ENCODE data around the gene HLA-DOB. TPM values are rescaled to one million over a fixed set of nuclear protein-coding genes. Genes with fewer than 3 reads are reported as not detected.
A peak's percentile ranks its signal among the peaks of the same experiment; 100 is the strongest.

The HLA-DOB gene
- total and polyA plus RNA-seq, 10 of the 15 experiments (the other 5 are each of a cell fraction or from before 2014, with no cell fraction given) = 27.4 to 79.1 (median 37.0) TPM

- TF ChIP-seq ZBTB4 (CRISPR knock-in tag; IDR thresholded peaks at IDR 0.05) = no peak
- TF ChIP-seq MEF2A (IDR thresholded peaks at IDR 0.05; ENCODE audit: insufficient read depth, low read depth, low read length) = 0 out of 2 replicates have a peak, but pooled peaks have one; percentile 30
- no peak for TF ChIP-seq PML (IDR thresholded peaks at IDR 0.05; ENCODE audit: low read length)
- TF ChIP-seq NFXL1 (IDR thresholded peaks at IDR 0.05; ENCODE audit: borderline replicate concordance) = no peak
- TF ChIP-seq RBBP5 (conservative IDR thresholded peaks at IDR 0.05) = 0 out of 2 replicates have a peak, but pooled peaks have one; percentile 29
- no peak for TF ChIP-seq TCF7 (IDR thresholded peaks at IDR 0.05; ENCODE audit: borderline replicate concordance)
- no peak for TF ChIP-seq FOXM1 (IDR thresholded peaks at IDR 0.05; ENCODE audit: low read depth, low read length)
- TF ChIP-seq HSF1 (IDR thresholded peaks at IDR 0.05; ENCODE audit: low read depth, low read length) = no peak
- peak; percentile 58 for TF ChIP-seq SMAD5 (IDR thresholded peaks at IDR 0.05; ENCODE audit: low read depth)
- TF ChIP-seq MYB (IDR thresholded peaks at IDR 0.05; ENCODE audit: borderline replicate concordance, low read depth, low read length) = no peak
- no peak for TF ChIP-seq SIX5 (IDR thresholded peaks at IDR 0.05; ENCODE audit: low read depth, low read length, severe bottlenecking)
- TF ChIP-seq POLR2AphosphoS2 (IDR thresholded peaks at IDR 0.05; ENCODE audit: low read depth, low read length) = no peak
- peak; percentile 55 for TF ChIP-seq E4F1 (IDR thresholded peaks at IDR 0.05; ENCODE audit: borderline replicate concordance, partially characterized antibody)
- TF ChIP-seq WRNIP1 (IDR thresholded peaks at IDR 0.05; ENCODE audit: borderline replicate concordance, low read depth, low read length) = no peak
- TF ChIP-seq SMC3 (IDR thresholded peaks at IDR 0.05; ENCODE audit: borderline replicate concordance, low read length) = no peak
- no peak for TF ChIP-seq ATF3 (IDR thresholded peaks at IDR 0.05; ENCODE audit: borderline replicate concordance, extremely low read depth, low read depth, low read length)
- no peak for TF ChIP-seq SUZ12 (IDR thresholded peaks at IDR 0.05; ENCODE audit: unreplicated experiment)
- peak; percentile 81 for TF ChIP-seq POLR2A (IDR thresholded peaks at IDR 0.05; ENCODE audit: low read depth, low read length)
- 0 out of 2 replicates have a peak, but pooled peaks have one; percentile 24 for TF ChIP-seq STAT1 (conservative IDR thresholded peaks at IDR 0.05)
- TF ChIP-seq ZNF622 (IDR thresholded peaks at IDR 0.05) = no peak
- TF ChIP-seq SIN3A (IDR thresholded peaks at IDR 0.05; ENCODE audit: low read depth, low read length) = peak; percentile 51
- peak in 1 of 2 experiments; percentile 93; a peak in 1 of 4 replicates for TF ChIP-seq CEBPB (IDR thresholded peaks at IDR 0.05; ENCODE audit: borderline replicate concordance in 1 of 2, low read depth in 2 of 2, low read length in 2 of 2)
Observed at GRCh38 chr6:32843979-32844838, 27.4 kb upstream of the HLA-DOB start, which contains the start of gene PSMB8 (continued).

Measured in GM12878 (cell line).